ENCODE measurements around the gene DAPK2.

- TF ChIP-seq POLR2A (IDR thresholded peaks at IDR 0.05; ENCODE audit: low read depth, low read length) = no peak
- no peak for TF ChIP-seq CTCF (conservative IDR thresholded peaks at IDR 0.05; ENCODE audit: low read depth, low read length)
- no peak for TF ChIP-seq USF2 (IDR thresholded peaks at IDR 0.05; ENCODE audit: low read depth, low read length)
- no peak for TF ChIP-seq RAD21 (IDR thresholded peaks at IDR 0.05; ENCODE audit: low read length)
- TF ChIP-seq MAFK (IDR thresholded peaks at IDR 0.05; ENCODE audit: low read depth, low read length) = no peak
- no peak for TF ChIP-seq SMC3 (IDR thresholded peaks at IDR 0.05; ENCODE audit: low read depth, low read length)
- TF ChIP-seq MAZ (IDR thresholded peaks at IDR 0.05; ENCODE audit: borderline replicate concordance, low read depth, low read length) = no peak
- TF ChIP-seq CHD1 (IDR thresholded peaks at IDR 0.05; ENCODE audit: low read depth, low read length) = no peak
- no peak for TF ChIP-seq FOS (IDR thresholded peaks at IDR 0.05; ENCODE audit: low read depth, low read length)
- no peak for TF ChIP-seq BHLHE40 (IDR thresholded peaks at IDR 0.05; ENCODE audit: low read depth, low read length)
- no peak for TF ChIP-seq RFX5 (IDR thresholded peaks at IDR 0.05; ENCODE audit: low read depth, low read length)
Measured at GRCh38 chr15:63907521-63907920, 138.8 kb downstream of the DAPK2 start.
